PFSK-1 (cell line): ENCODE measurements around the gene EEFSEC.

ENCODE experiments used
- FOXP2 ChIP-seq: optimal IDR thresholded peaks from 2 replicates; pipeline ENCODE3; 2011; ENCODE audit warnings: borderline replicate concordance, control low read depth, inconsistent platforms; ENCODE audit not compliant: insufficient read depth; ENCODE audit errors: extremely low read length, extremely low read depth
- POLR2AphosphoS5 ChIP-seq: IDR thresholded peaks from 2 replicates; pipeline ENCODE4 v1.6.1; 2012; ENCODE audit warnings: low read depth, mild to moderate bottlenecking, control low read depth, low read length, moderate library complexity
- SIN3A ChIP-seq: IDR thresholded peaks from 2 replicates; pipeline ENCODE4 v1.6.1; 2012; ENCODE audit warnings: mild to moderate bottlenecking, low read length, moderate library complexity, borderline replicate concordance; ENCODE audit not compliant: insufficient read depth
- TAF1 ChIP-seq: IDR thresholded peaks from 2 replicates; pipeline ENCODE4 v1.6.1; 2012; ENCODE audit warnings: low read length, control low read depth, borderline replicate concordance; ENCODE audit not compliant: insufficient read depth
- TF ChIP-seq, protein P1 (sequence below), 2 experiments: IDR thresholded peaks; 2 replicates each; pipeline versions ENCODE4 v1.6.1 to v1.8.0; 2011 to 2012; ENCODE audit warnings: low read depth in 2 of 2, low read length in 2 of 2, control low read depth in 1 of 2, inconsistent platforms in 1 of 2, mild to moderate bottlenecking in 1 of 2, moderate library complexity in 1 of 2; ENCODE audit not compliant: insufficient read depth in 1 of 2

EEFSEC gene

DNA sequence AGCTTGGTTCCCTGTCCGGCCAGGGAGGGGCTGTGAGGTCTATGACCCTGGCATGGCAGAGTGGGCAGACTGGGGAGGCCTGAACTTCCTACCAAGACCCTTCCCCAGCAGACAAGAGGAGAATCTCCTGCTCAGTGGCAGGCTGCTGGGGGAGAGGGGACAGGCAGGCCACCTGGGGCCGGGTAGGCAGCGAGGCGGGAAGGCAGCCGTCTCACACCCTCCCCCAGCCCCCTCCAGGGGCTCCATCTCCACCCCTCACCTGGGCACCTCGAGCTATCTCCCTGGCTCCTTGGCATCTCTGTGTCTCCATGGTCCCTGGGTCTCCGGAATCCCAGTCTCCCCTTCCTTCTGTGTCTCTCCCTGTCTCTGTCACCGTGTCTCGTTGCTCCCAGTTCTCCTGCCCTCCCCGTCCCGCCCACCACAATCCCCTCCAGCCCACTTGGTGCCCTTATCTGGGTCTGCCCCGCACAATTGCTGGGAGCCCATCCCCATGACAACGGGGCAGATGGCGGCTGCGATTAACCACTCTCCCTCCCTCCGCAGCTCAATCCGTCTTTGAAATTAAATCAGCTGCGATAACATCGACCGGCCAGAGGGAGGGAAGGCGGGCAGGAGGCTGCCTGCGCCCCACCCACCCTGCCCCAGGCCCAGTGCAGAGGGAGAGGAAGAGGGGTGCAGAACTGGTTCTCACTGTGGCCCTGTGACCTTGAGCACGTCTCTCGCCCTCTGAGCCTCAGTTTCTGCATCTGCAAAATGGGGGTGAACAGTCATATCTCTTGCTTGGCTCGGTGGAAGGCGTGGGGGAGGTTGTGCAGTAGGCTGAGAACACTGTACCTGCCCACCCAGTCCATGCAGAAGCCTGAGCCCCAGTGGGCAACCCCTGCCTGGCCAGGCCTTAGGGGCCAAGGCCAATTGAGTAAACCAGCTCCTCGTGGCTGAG, 303.8 kb downstream of the EEFSEC start:
- TF ChIP-seq FOXP2 = no peak
- TF ChIP-seq POLR2AphosphoS5 = no peak
- no peak for TF ChIP-seq TAF1
- TF ChIP-seq, protein P1, sequence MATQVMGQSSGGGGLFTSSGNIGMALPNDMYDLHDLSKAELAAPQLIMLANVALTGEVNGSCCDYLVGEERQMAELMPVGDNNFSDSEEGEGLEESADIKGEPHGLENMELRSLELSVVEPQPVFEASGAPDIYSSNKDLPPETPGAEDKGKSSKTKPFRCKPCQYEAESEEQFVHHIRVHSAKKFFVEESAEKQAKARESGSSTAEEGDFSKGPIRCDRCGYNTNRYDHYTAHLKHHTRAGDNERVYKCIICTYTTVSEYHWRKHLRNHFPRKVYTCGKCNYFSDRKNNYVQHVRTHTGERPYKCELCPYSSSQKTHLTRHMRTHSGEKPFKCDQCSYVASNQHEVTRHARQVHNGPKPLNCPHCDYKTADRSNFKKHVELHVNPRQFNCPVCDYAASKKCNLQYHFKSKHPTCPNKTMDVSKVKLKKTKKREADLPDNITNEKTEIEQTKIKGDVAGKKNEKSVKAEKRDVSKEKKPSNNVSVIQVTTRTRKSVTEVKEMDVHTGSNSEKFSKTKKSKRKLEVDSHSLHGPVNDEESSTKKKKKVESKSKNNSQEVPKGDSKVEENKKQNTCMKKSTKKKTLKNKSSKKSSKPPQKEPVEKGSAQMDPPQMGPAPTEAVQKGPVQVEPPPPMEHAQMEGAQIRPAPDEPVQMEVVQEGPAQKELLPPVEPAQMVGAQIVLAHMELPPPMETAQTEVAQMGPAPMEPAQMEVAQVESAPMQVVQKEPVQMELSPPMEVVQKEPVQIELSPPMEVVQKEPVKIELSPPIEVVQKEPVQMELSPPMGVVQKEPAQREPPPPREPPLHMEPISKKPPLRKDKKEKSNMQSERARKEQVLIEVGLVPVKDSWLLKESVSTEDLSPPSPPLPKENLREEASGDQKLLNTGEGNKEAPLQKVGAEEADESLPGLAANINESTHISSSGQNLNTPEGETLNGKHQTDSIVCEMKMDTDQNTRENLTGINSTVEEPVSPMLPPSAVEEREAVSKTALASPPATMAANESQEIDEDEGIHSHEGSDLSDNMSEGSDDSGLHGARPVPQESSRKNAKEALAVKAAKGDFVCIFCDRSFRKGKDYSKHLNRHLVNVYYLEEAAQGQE (IDR thresholded peaks at IDR 0.05; ENCODE audit: insufficient read depth in 1 of 2, low read depth in 2 of 2, low read length in 2 of 2) = no peak
- no peak for TF ChIP-seq SIN3A

- TF ChIP-seq, protein P1 (IDR thresholded peaks at IDR 0.05; ENCODE audit: insufficient read depth in 1 of 2, low read depth in 2 of 2, low read length in 2 of 2) = no peak
- no peak for TF ChIP-seq SIN3A
Measured at GRCh38 chr3:128457937-128458336, 304.7 kb downstream of the EEFSEC start.
